ENCODE results near the gene LNP1.

DNA sequence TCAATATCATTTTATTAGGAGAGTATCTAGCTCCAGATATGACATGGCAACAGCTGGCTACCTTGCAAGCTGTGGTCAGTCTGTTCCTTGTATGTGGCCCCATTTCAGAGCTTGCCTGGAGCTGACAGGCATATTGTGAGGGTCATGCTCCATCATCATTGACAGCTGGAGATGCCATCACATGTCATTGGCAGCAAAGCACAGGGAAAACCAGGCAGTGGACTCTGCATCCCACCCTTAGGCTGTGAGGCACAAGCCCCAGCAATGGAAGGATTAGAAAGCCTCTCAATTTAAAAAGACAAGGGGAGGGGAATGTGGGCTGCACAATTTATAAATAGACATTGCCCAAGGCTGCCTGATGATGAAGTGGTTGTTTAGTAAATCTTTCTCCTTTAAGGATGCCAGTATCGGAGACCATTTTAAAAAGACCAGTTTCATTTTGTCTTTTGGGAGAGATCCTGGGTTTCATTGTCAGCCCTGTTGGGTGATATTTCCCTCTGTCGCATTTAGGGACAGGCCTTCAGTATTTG lies 27.9 kb downstream of the LNP1 start:
- TF ChIP-seq CTCF (IDR thresholded peaks at IDR 0.05) (no peak), POLR2A (IDR thresholded peaks at IDR 0.05) (no peak)

Measured in body of pancreas (tissue), 4 donors.